H9 (cell line): ENCODE measurements around the gene CTDSPL2. TPM values are rescaled to one million over a fixed set of nuclear protein-coding genes. Genes with fewer than 3 reads are reported as not detected.

Source experiments
- DNase-seq: peaks from one replicate; pipeline ENCODE4 v3.0.0-alpha.2; 2017
- H2AFZ ChIP-seq: one replicate; pipeline ENCODE4 v1.6.1; 2013; ENCODE audit warnings: mild to moderate bottlenecking, low read length, control low read depth, moderate library complexity
- H2AK5ac ChIP-seq: 2 replicates; pipeline ENCODE4 v1.6.1; 2013; ENCODE audit warnings: low read length, control low read depth, mixed read lengths; ENCODE audit not compliant: insufficient read length
- H2BK120ac ChIP-seq: one replicate; pipeline ENCODE4 v1.6.1; 2013; ENCODE audit warnings: low read depth, mild to moderate bottlenecking, low read length, control low read depth, inconsistent platforms; ENCODE audit not compliant: poor library complexity, severe bottlenecking
- H2BK12ac ChIP-seq: 2 replicates; pipeline ENCODE4 v1.6.1; 2013; ENCODE audit warnings: low read length, control low read depth, mixed read lengths, low read depth; ENCODE audit not compliant: insufficient read length
- H2BK15ac ChIP-seq: 2 replicates; pipeline ENCODE4 v1.6.1; 2013; ENCODE audit warnings: low read depth, low read length, control low read depth
- H2BK20ac ChIP-seq: one replicate; pipeline ENCODE4 v1.6.1; 2013; ENCODE audit warnings: low read depth, mild to moderate bottlenecking, low read length, control low read depth, inconsistent platforms; ENCODE audit not compliant: poor library complexity, severe bottlenecking
- H2BK5ac ChIP-seq: 2 replicates; pipeline ENCODE4 v1.6.1; 2013; ENCODE audit warnings: low read length, control low read depth, mixed read lengths; ENCODE audit not compliant: insufficient read length
- H3K14ac ChIP-seq: 2 replicates; pipeline ENCODE4 v1.6.1; 2013; ENCODE audit warnings: low read length, control low read depth; ENCODE audit not compliant: insufficient read depth
- H3K18ac ChIP-seq: 2 replicates; pipeline ENCODE4 v1.6.1; 2013; ENCODE audit warnings: low read depth, mild to moderate bottlenecking, mixed read lengths, low read length, control low read depth; ENCODE audit not compliant: insufficient read length
- H3K23ac ChIP-seq: 2 replicates; pipeline ENCODE4 v1.6.1; 2013; ENCODE audit warnings: low read length, control low read depth, mixed read lengths, low read depth; ENCODE audit not compliant: insufficient read length
- H3K23me2 ChIP-seq: 2 replicates; pipeline ENCODE4 v1.6.1; 2013; ENCODE audit warnings: low read depth, mild to moderate bottlenecking, mixed read lengths, low read length, control low read depth; ENCODE audit not compliant: insufficient read length, poor library complexity, severe bottlenecking
- H3K27ac ChIP-seq: 2 replicates; pipeline ENCODE4 v1.5.1; 2013; ENCODE audit warnings: low read length, control low read depth, mixed read lengths, low read depth; ENCODE audit not compliant: insufficient read length
- H3K27me3 ChIP-seq: 2 replicates; pipeline ENCODE4 v1.6.1; 2013; ENCODE audit warnings: low read length, control low read depth, inconsistent platforms; ENCODE audit not compliant: insufficient read depth
- H3K4ac ChIP-seq: 2 replicates; pipeline ENCODE4 v1.6.1; 2013; ENCODE audit warnings: low read depth, mild to moderate bottlenecking, control low read depth, inconsistent platforms, low read length, moderate library complexity
- H3K4me1 ChIP-seq: 2 replicates; pipeline ENCODE4 v1.6.1; 2013; ENCODE audit warnings: low read length, control low read depth, inconsistent platforms; ENCODE audit not compliant: insufficient read depth
- H3K4me2 ChIP-seq: 2 replicates; pipeline ENCODE4 v1.6.1; 2013; ENCODE audit warnings: low read length, control low read depth, mixed read lengths; ENCODE audit not compliant: insufficient read length, insufficient read depth
- H3K56ac ChIP-seq: 2 replicates; pipeline ENCODE4 v1.6.1; 2013; ENCODE audit warnings: low read depth, mild to moderate bottlenecking, mixed read lengths, low read length, control low read depth; ENCODE audit not compliant: insufficient read length
- H3K79me1 ChIP-seq: 2 replicates; pipeline ENCODE4 v1.6.1; 2013; ENCODE audit warnings: low read depth, mild to moderate bottlenecking, moderate library complexity, low read length, control low read depth, inconsistent platforms; ENCODE audit not compliant: insufficient read depth, poor library complexity, severe bottlenecking
- H3K79me2 ChIP-seq: 2 replicates; pipeline ENCODE4 v1.6.1; 2013; ENCODE audit warnings: low read length, control low read depth, inconsistent platforms; ENCODE audit not compliant: insufficient read depth
- H3K9ac ChIP-seq: 2 replicates; pipeline ENCODE4 v1.6.1; 2013; ENCODE audit warnings: low read length, control low read depth, mixed read lengths; ENCODE audit not compliant: insufficient read length; ENCODE audit errors: extremely low read depth
- H3K9me3 ChIP-seq: one replicate; pipeline ENCODE4 v1.6.1; 2013; ENCODE audit warnings: low read depth, low read length, inconsistent platforms; ENCODE audit not compliant: control insufficient read depth
- H3T11ph ChIP-seq: one replicate; pipeline ENCODE4 v1.6.1; 2013; ENCODE audit warnings: mild to moderate bottlenecking, low read length, control low read depth, inconsistent platforms
- H4K20me1 ChIP-seq: one replicate; pipeline ENCODE4 v1.6.1; 2013; ENCODE audit not compliant: control insufficient read depth, insufficient read length, insufficient read depth
- H4K5ac ChIP-seq: 2 replicates; pipeline ENCODE4 v1.6.1; 2013; ENCODE audit warnings: low read depth, mild to moderate bottlenecking, mixed read lengths, low read length, control low read depth; ENCODE audit not compliant: insufficient read length
- H4K8ac ChIP-seq: replicated peaks from 2 replicates; pipeline ENCODE4 v1.6.1; 2013; ENCODE audit warnings: low read length, control low read depth, mixed read lengths, low read depth; ENCODE audit not compliant: insufficient read length
- H4K91ac ChIP-seq: 2 replicates; pipeline ENCODE4 v1.6.1; 2013; ENCODE audit warnings: low read depth, mild to moderate bottlenecking, moderate library complexity, mixed read lengths, low read length, control low read depth; ENCODE audit not compliant: insufficient read length
- H3K27ac Mint-ChIP-seq, 3 experiments: 2 replicates in 2 of 3; 3 replicates in 1 of 3; pipeline ENCODE4 v1.8.0; 2020 to 2021; ENCODE audit warnings: mixed read lengths in 3 of 3, mild to moderate bottlenecking in 1 of 3, moderate library complexity in 1 of 3
- H3K27me3 Mint-ChIP-seq: 2 replicates; pipeline ENCODE4 v1.8.0; 2021; ENCODE audit warnings: low read depth, mild to moderate bottlenecking, moderate library complexity, mixed read lengths
- H3K36me3 Mint-ChIP-seq, 3 experiments: 2 replicates in 2 of 3; 3 replicates in 1 of 3; pipeline ENCODE4 v1.8.0; 2020 to 2021; ENCODE audit warnings: low read depth in 3 of 3, mixed read lengths in 3 of 3; ENCODE audit not compliant: insufficient read depth in 1 of 3
- H3K4me1 Mint-ChIP-seq, 2 experiments: 2 replicates each; pipeline ENCODE4 v1.8.0; 2020; ENCODE audit warnings: mixed read lengths in 2 of 2
- H3K4me3 Mint-ChIP-seq, 2 experiments: 2 replicates in 1 of 2; 3 replicates in 1 of 2; pipeline ENCODE4 v1.8.0; 2020 to 2021; ENCODE audit warnings: mild to moderate bottlenecking in 2 of 2, mixed read lengths in 2 of 2, moderate library complexity in 1 of 2
- H3K9me3 Mint-ChIP-seq, 2 experiments: 2 replicates in 1 of 2; 3 replicates in 1 of 2; pipeline ENCODE4 v1.8.0; 2020; ENCODE audit warnings: mild to moderate bottlenecking in 2 of 2, mixed read lengths in 2 of 2, moderate library complexity in 1 of 2
- WGBS: extraction: QIAGEN DNeasy Blood & Tissue Kit; methylation state at CpG from one replicate; pipeline ENCODE4 v1.1.7; 2013; ENCODE audit warnings: missing lambda C conversion rate, low lambda C conversion rate, mixed read lengths; ENCODE audit not compliant: insufficient read length; ENCODE audit errors: extremely low coverage; 5-methylcytosine and 5-hydroxymethylcytosine counted together
- long read RNA-seq: library from polyadenylated mRNA; unstranded; transcript quantifications from one replicate; pipeline ENCODE4 v2.0.0, GENCODE V29; 2020
- total RNA-seq: library from RNA; stranded (reverse); gene quantifications from 2 replicates; pipeline ENCODE4 v1.2.1, GENCODE V29; 2021
- TF ChIP-seq, protein P1 (sequence below): fragments of 200-600 bp; sonication (generic); conservative IDR thresholded peaks from 3 replicates; pipeline ENCODE4 v1.8.0; 2021; ENCODE audit warnings: antibody characterized with exemption, mild to moderate bottlenecking

Gene CTDSPL2
- 78.8 and 80.2 TPM in 2 replicates for total RNA-seq
- long read RNA-seq, full-length matches to known transcripts, result 241 of 327 reads
- long read RNA-seq, partial matches to known transcripts, result 13 of 327 reads
- long read RNA-seq, other reads (novel, unspliced or antisense), result 73 of 327 reads

DNA sequence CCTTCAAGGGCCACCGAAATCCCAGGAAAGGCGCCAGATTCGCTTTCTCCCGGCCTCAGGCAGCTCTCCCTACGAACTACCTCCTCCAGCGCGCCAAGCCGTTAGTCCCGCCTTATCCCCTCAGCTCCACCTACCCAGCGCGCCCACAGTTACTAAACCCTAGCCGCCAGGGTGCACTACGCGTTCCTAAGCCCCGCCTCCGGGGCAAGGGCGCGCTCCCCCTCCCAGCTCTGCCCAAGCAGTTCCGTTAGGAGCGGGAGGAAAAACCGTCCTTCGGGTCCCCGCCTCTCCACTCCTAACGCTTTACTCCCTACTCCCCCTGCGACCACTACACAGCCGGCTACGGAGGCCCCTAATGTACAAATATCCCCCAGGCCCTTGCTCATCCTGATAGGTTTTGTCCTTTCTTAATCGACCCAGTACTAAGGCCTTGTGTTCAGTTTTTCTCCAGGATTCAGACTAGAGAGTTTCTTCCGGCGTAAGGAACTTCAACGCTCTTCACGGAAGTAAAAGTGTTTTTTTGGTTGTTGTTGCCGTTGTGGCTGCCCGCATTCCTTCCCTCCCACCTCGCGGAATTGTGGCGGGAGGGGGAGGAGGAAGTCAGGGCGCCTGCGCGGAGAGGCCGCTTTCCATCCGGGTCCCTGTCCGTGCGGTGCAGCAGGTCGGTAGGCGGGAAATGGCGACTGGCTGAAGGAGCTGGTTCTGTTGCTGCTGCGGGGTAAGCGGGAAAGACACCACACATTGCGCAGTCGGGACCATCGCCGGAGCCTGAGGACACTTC lies at the start of gene CTDSPL2:
TSS of gene CTDSPL2 (plus strand) at position 655 of the 781 bp plus-strand sequence. CDS start 31,386 bp downstream, outside the sequence.
- H3K4me1 Mint-ChIP-seq, result peaks cover 13 to 18% of the 10 kb centered on the region in 2 experiments
- H2AFZ ChIP-seq, result peak within 1 kb of the TSS; percentile 41
- no CpG with 5 or more reads among the region's 53 CpGs for WGBS

More for the DNA sequence above, at the start of gene CTDSPL2:
- peak within 1 kb of the TSS; percentile 94 for H3K56ac ChIP-seq
- no peak within 1 kb of the TSS for H2BK15ac ChIP-seq
- no peaks in the 10 kb centered on the region for H3K27me3 ChIP-seq
- no peaks in the 10 kb centered on the region for H3K9me3 ChIP-seq
- Mint-ChIP-seq H3K27ac (peak within 1 kb of the TSS; percentile 100), H3K27me3 (no peaks in the 10 kb centered on the region), H3K36me3 (peaks cover 4 to 16% (median 10%) of the 10 kb centered on the region in 3 experiments), H3K4me3 (peak within 1 kb of the TSS; percentile 95 to 97), H3K9me3 (peaks cover 0 to 7% of the 10 kb centered on the region in 2 experiments; a peak in 1 of 5 replicates)
- H3K9ac ChIP-seq, result peak within 1 kb of the TSS; percentile 91
- peak within 1 kb of the TSS; percentile 6 for H4K5ac ChIP-seq
- no peak within 1 kb of the TSS for H2BK20ac ChIP-seq
- H3T11ph ChIP-seq, result peak within 1 kb of the TSS; percentile 46
- H3K4me1 ChIP-seq, result no peaks in the 10 kb centered on the region
- TF ChIP-seq, protein P1, sequence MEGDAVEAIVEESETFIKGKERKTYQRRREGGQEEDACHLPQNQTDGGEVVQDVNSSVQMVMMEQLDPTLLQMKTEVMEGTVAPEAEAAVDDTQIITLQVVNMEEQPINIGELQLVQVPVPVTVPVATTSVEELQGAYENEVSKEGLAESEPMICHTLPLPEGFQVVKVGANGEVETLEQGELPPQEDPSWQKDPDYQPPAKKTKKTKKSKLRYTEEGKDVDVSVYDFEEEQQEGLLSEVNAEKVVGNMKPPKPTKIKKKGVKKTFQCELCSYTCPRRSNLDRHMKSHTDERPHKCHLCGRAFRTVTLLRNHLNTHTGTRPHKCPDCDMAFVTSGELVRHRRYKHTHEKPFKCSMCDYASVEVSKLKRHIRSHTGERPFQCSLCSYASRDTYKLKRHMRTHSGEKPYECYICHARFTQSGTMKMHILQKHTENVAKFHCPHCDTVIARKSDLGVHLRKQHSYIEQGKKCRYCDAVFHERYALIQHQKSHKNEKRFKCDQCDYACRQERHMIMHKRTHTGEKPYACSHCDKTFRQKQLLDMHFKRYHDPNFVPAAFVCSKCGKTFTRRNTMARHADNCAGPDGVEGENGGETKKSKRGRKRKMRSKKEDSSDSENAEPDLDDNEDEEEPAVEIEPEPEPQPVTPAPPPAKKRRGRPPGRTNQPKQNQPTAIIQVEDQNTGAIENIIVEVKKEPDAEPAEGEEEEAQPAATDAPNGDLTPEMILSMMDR, result peak; percentile 23; the same call in 1 of the 3 replicates
- peak within 1 kb of the TSS; percentile 96 for H2BK120ac ChIP-seq
- peaks cover 33% of the 10 kb centered on the region for H3K79me2 ChIP-seq
- H3K14ac ChIP-seq, result peak within 1 kb of the TSS; percentile 87
- H3K27ac ChIP-seq, result peak within 1 kb of the TSS; percentile 93
- no peak within 1 kb of the TSS for H4K8ac ChIP-seq
- peak within 1 kb of the TSS; percentile 9; the same call in 1 of the 2 replicates for H3K4ac ChIP-seq
- peak within 1 kb of the TSS; percentile 84 for H3K18ac ChIP-seq
- H3K79me1 ChIP-seq, result no peaks in the 10 kb centered on the region
- H4K20me1 ChIP-seq, result no peaks in the 10 kb centered on the region
- no peak within 1 kb of the TSS for H2BK12ac ChIP-seq
- peak within 1 kb of the TSS; percentile 94 for H3K4me2 ChIP-seq
- peaks cover 3% of the 10 kb centered on the region for H3K23me2 ChIP-seq
- no peak within 1 kb of the TSS for H3K23ac ChIP-seq
- H2AK5ac ChIP-seq, result no peak within 1 kb of the TSS
- H2BK5ac ChIP-seq, result peak within 1 kb of the TSS; percentile 47
- peak within 1 kb of the TSS; percentile 25 for H4K91ac ChIP-seq
- DNase-seq, result peak; percentile 99
